Hippocampal formation (tissue), 2 donors: Measurements from ENCODE around the gene SPP1.

Source experiments
- DNase-seq, 2 donors: peaks; one replicate each; lab custom pipeline; 2025; lab: John Stamatoyannopoulos, UW

SPP1 gene

GRCh38 chr4:87953826-87954225 lies 21.7 kb upstream of the SPP1 start:
- no peak for DNase-seq

- DNase-seq = no peak
These were observed 19.0 kb upstream of the SPP1 start for GRCh38 chr4:87956501-87956900.

GRCh38 chr4:87957061-87957460 lies 18.5 kb upstream of the SPP1 start:
- no peak for DNase-seq

GRCh38 chr4:87961993-87962392 lies 13.5 kb upstream of the SPP1 start:
- no peak for DNase-seq

- DNase-seq = no peak
These were observed 12.9 kb upstream of the SPP1 start for GRCh38 chr4:87962398-87963146.

GRCh38 chr4:87965501-87965975 lies 10.0 kb upstream of the SPP1 start:
- no peak for DNase-seq

- no peak for DNase-seq
These were observed 9.4 kb upstream of the SPP1 start for GRCh38 chr4:87966095-87966496.

GRCh38 chr4:87967193-87967592 lies 8.3 kb upstream of the SPP1 start:
- DNase-seq = no peak

GRCh38 chr4:87970121-87970520 lies 5.4 kb upstream of the SPP1 start:
- DNase-seq = no peak

- DNase-seq = no peak
These were observed 3.6 kb upstream of the SPP1 start for GRCh38 chr4:87971866-87972265.

GRCh38 chr4:87973283-87974169 lies 2.0 kb upstream of the SPP1 start:
- DNase-seq = peak; percentile 38 to 79

- peak in 1 of 2 donors; percentile 25 for DNase-seq
These were observed 555 bp upstream of the SPP1 start for GRCh38 chr4:87974856-87975462.

GRCh38 chr4:87977521-87978278 lies 2.2 kb downstream of the SPP1 start:
- DNase-seq = peak; percentile 51 to 88

- DNase-seq = peak in 1 of 2 donors; percentile 7
These were observed 3.2 kb downstream of the SPP1 start for GRCh38 chr4:87978681-87979080.

GRCh38 chr4:87979810-87980209 lies 4.3 kb downstream of the SPP1 start:
- no peak for DNase-seq

- DNase-seq = no peak
These were observed 6.0 kb downstream of the SPP1 start for GRCh38 chr4:87981486-87981885.

GRCh38 chr4:87982036-87982435 lies 6.5 kb downstream of the SPP1 start:
- no peak for DNase-seq

- DNase-seq = no peak
These were observed 7.0 kb downstream of the SPP1 start for GRCh38 chr4:87982446-87983010.

- no peak for DNase-seq
These were observed 8.5 kb downstream of the SPP1 start for GRCh38 chr4:87983996-87984395.

- DNase-seq = peak; percentile 80 to 84
These were observed 9.8 kb downstream of the SPP1 start for GRCh38 chr4:87985097-87985886.

- DNase-seq = no peak
These were observed 10.3 kb downstream of the SPP1 start for GRCh38 chr4:87985887-87986200.
